ENCODE data around the gene PLA2G7. TPM values are rescaled to one million over a fixed set of nuclear protein-coding genes. Genes with fewer than 3 reads are reported as not detected.

Gene PLA2G7
- total RNA-seq, 1 experiment from 2014 or later: 1.7 TPM

GRCh38 chr6:46772762-46773161 lies 37.6 kb upstream of the PLA2G7 start:
- H3K18ac ChIP-seq (ENCODE audit: insufficient read length, low read depth, low read length): no peak overlapping the region
- H4K8ac ChIP-seq (replicated peaks; ENCODE audit: insufficient read length, low read depth, low read length): no peak overlapping the region
- no peak for DNase-seq
- Mint-ChIP-seq H3K4me3 (no peak overlapping the region), H3K36me3 (ENCODE audit: insufficient read depth in 1 of 3, low read depth in 3 of 3) (0 out of 7 replicates have a peak, but pooled peaks cover 0 to 2% (median 0%) of the 10 kb centered on the region in 3 experiments), H3K9me3 (no peaks in the 10 kb centered on the region), H3K27me3 (ENCODE audit: low read depth) (peaks cover 5% of the 10 kb centered on the region), H3K27ac (no peak overlapping the region), H3K4me1 (no peaks in the 10 kb centered on the region; a peak in 2 of 4 replicates)
- H4K91ac ChIP-seq (ENCODE audit: insufficient read length, low read depth, low read length): no peak overlapping the region
- no peak overlapping the region for H3K27ac ChIP-seq (ENCODE audit: insufficient read length, low read depth, low read length)
- no peak overlapping the region for H2BK12ac ChIP-seq (ENCODE audit: insufficient read length, low read depth, low read length)
- H3K14ac ChIP-seq (ENCODE audit: insufficient read depth, low read length): no peak overlapping the region
- no CpG with 5 or more reads among the region's 2 CpGs for WGBS (ENCODE audit: extremely low coverage, insufficient read length, low lambda C conversion rate)
- H2BK15ac ChIP-seq (ENCODE audit: low read depth, low read length): no peak overlapping the region
- TF ChIP-seq CTCF (conservative IDR thresholded peaks at IDR 0.05): no peak
- no peak overlapping the region for H2BK120ac ChIP-seq (ENCODE audit: low read depth, low read length, poor library complexity, severe bottlenecking)
- no peak overlapping the region for H3T11ph ChIP-seq (ENCODE audit: low read length)
- H4K20me1 ChIP-seq (ENCODE audit: control insufficient read depth, insufficient read depth, insufficient read length): no peaks in the 10 kb centered on the region
- H3K4me2 ChIP-seq (ENCODE audit: insufficient read depth, insufficient read length, low read length): no peak overlapping the region
- no peak overlapping the region for H3K23ac ChIP-seq (ENCODE audit: insufficient read length, low read depth, low read length)
- H3K9me3 ChIP-seq (ENCODE audit: control insufficient read depth, low read depth, low read length): no peaks in the 10 kb centered on the region
- no peak overlapping the region for H2AFZ ChIP-seq (ENCODE audit: low read length)
- no peak overlapping the region for H2BK20ac ChIP-seq (ENCODE audit: low read depth, low read length, poor library complexity, severe bottlenecking)
- H3K79me1 ChIP-seq (ENCODE audit: insufficient read depth, low read depth, low read length, poor library complexity, severe bottlenecking): no peaks in the 10 kb centered on the region
- no peak overlapping the region for H2AK5ac ChIP-seq (ENCODE audit: insufficient read length, low read length)
- no peak overlapping the region for H3K4ac ChIP-seq (ENCODE audit: low read depth, low read length)
- no peak overlapping the region for H3K9ac ChIP-seq (ENCODE audit: extremely low read depth, insufficient read length, low read length)
- no peak overlapping the region for H3K56ac ChIP-seq (ENCODE audit: insufficient read length, low read depth, low read length)
- H3K23me2 ChIP-seq (ENCODE audit: insufficient read length, low read depth, low read length, poor library complexity, severe bottlenecking): no peaks in the 10 kb centered on the region
- H4K5ac ChIP-seq (ENCODE audit: insufficient read length, low read depth, low read length): no peak overlapping the region
- no peaks in the 10 kb centered on the region for H3K4me1 ChIP-seq (ENCODE audit: insufficient read depth, low read length)
- H2BK5ac ChIP-seq (ENCODE audit: insufficient read length, low read length): no peak overlapping the region
- no peaks in the 10 kb centered on the region for H3K27me3 ChIP-seq (ENCODE audit: insufficient read depth, low read length)
- H3K79me2 ChIP-seq (ENCODE audit: insufficient read depth, low read length): no peaks in the 10 kb centered on the region
